Activated CD4-positive, alpha-beta T cell treated with anti-CD3 and anti-CD28 coated beads, Interleukin-2, amount 10 ng/mL, durations not matched to agents 24 days and 14 days (primary cell): ENCODE data around the gene CFP. TPM values are rescaled to one million over a fixed set of nuclear protein-coding genes. Genes with fewer than 3 reads are reported as not detected.
A peak's percentile ranks its signal among the peaks of the same experiment; 100 is the strongest.

ENCODE experiments used
- DNase-seq: peaks from one replicate; pipeline ENCODE4 v3.0.0; 2022
- H3K27ac Mint-ChIP-seq: one replicate; pipeline ENCODE4 v1.8.0; 2022; ENCODE audit warnings: mild to moderate bottlenecking, mixed read lengths
- H3K27me3 Mint-ChIP-seq: one replicate; pipeline ENCODE4 v1.8.0; 2022; ENCODE audit warnings: mixed read lengths
- H3K36me3 Mint-ChIP-seq: one replicate; pipeline ENCODE4 v1.8.0; 2022; ENCODE audit warnings: low read depth, mild to moderate bottlenecking, mixed read lengths
- H3K4me1 Mint-ChIP-seq: one replicate; pipeline ENCODE4 v1.8.0; 2021; ENCODE audit warnings: mixed read lengths
- H3K4me3 Mint-ChIP-seq: one replicate; pipeline ENCODE4 v1.8.0; 2022; ENCODE audit warnings: mild to moderate bottlenecking, moderate library complexity, mixed read lengths
- H3K9me3 Mint-ChIP-seq: one replicate; pipeline ENCODE4 v1.8.0; 2021; ENCODE audit warnings: mixed read lengths
- intact Hi-C: fragments of 100-400 bp; cut with micrococcal nuclease; formaldehyde crosslinking; loops from one replicate; pipeline ENCODE4 v1.15.1; 2023
- total RNA-seq: library from RNA; stranded (reverse); gene quantifications from 2 replicates; pipeline ENCODE4 v1.2.3, GENCODE V29; 2022

CFP gene
- total RNA-seq, 1 donor from 2014 or later: 4.0 TPM

DNA sequence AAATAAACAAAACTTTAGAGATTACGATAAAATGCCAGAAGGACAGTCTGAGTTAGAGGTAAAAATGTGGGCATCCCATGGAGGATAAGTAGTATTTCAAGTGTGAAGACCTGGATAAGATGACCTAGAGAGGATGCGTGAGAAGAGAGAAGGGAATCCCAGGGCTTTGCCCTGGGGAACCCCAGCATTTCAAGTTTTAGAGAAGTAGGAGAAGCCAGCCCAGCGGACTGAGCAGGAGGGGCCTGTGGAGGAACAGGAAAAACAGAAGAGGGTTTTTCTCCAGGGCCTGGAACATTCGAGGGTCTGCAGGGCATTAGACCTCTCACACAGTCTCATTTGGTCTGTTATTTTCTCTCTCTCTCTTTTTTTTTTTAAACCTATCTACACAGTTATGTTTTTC is 2.9 kb upstream of the CFP start:
- DNase-seq: no peak

DNA sequence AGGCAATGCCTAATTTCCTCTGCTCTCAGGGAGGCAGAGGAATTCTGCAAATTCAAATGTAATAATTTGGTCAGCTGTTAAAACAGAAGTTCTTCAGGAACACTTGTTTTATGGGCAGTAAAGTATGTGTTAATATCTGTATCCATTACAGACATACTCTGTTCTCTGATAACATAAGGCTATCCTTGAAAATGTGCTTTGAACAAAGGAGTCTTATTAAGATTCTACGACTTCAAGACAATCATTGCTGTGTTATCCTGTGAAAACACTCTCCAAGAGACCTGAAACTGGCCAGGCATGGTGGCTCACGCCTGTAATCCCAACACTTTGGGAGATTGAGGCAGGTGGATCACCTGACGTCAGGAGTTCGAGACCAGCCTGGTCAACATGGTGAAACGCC is 1.9 kb upstream of the CFP start:
- peaks cover 15% of the 10 kb centered on the region for H3K36me3 Mint-ChIP-seq
- no peak overlapping the region for H3K4me3 Mint-ChIP-seq
- no peak for DNase-seq
- no peaks in the 10 kb centered on the region for H3K27me3 Mint-ChIP-seq
- no peak overlapping the region for H3K27ac Mint-ChIP-seq
- H3K4me1 Mint-ChIP-seq: peaks cover 20% of the 10 kb centered on the region
- intact Hi-C loops: no loop called here
- H3K9me3 Mint-ChIP-seq: no peaks in the 10 kb centered on the region

More for the DNA sequence above, 2.9 kb upstream of the CFP start:
- Mint-ChIP-seq H3K27me3 (no peaks in the 10 kb centered on the region), H3K9me3 (no peaks in the 10 kb centered on the region), H3K36me3 (peaks cover 21% of the 10 kb centered on the region), H3K27ac (no peak overlapping the region), H3K4me1 (peaks cover 26% of the 10 kb centered on the region), H3K4me3 (no peak overlapping the region)
- intact Hi-C loops: no loop called here

DNA sequence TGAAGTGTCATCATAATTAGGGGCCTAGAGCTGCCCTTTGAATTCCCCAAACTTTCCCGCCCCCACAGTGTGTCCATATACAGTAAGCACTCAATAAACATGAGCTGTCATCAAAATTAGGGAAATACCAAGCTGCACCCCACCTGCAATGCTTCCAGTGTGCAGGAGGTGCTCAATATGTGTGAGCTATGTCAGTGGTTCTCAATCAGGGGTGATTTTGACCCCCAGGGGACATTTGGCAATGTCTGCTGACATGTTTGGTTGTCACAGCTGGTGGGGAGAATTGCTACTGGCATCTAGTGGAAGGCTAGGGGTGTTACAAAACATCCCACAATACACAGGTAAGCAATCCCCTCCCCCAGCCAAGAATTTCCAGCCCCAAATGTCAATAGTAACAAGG is 748 bp downstream of the CFP start:
- intact Hi-C loops: no loop called here
- DNase-seq: peak; percentile 68
- peak overlapping the region; percentile 83 for H3K4me3 Mint-ChIP-seq
- no peaks in the 10 kb centered on the region for H3K9me3 Mint-ChIP-seq
- peak overlapping the region; percentile 84 for H3K27ac Mint-ChIP-seq
- peaks cover 14% of the 10 kb centered on the region for H3K36me3 Mint-ChIP-seq
- no peaks in the 10 kb centered on the region for H3K27me3 Mint-ChIP-seq
- peaks cover 22% of the 10 kb centered on the region for H3K4me1 Mint-ChIP-seq

DNA sequence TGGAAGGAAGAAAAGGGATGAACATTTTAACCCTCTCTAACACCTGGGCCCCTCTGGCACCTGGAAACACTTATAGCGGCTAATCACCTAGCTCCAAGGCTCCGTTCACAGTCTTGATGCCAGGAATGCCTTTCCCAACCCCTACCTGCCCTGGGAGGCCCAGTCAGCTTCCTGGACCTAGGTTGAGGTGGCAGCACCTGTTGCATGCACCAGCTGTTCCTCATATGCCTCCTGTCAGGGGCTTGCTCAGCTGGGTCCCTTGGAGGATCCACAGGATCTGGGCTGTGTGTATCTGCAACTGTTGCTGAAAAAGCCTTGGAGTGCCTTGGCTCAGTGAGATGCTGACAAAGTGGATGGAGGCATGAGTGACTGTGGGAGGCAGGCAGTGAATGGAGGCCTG is 4.4 kb downstream of the CFP start:
- Mint-ChIP-seq H3K27me3 (peaks cover 9% of the 10 kb centered on the region), H3K4me1 (peaks cover 28% of the 10 kb centered on the region), H3K27ac (no peak overlapping the region), H3K9me3 (no peaks in the 10 kb centered on the region), H3K36me3 (peaks cover 10% of the 10 kb centered on the region), H3K4me3 (no peak overlapping the region)
- DNase-seq: no peak
- intact Hi-C loops: no loop called here

DNA sequence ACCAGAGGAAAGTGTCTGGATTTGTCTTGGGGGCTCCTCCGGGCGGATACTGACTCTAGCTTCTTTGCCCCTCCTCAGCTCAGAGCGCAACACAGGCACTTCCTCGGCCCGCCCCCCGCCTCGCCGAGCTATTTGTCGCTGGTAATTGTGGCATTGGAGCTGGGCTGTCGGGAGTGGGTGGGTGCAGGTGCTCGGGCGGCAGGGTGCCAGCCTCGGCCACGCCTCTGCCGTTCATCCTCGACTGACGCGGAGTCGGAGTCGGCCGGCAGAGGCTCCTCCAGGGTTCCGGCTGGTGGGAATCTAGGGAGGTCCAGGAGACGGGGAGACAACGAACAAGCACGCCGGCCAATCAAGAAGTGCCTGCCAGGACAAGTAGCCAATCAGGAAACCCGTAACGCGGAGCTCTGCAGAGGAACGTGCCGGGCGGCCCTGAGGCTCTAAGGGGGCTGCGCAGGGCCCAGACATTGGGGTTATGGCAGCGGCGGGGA is 6.1 kb downstream of the CFP start:
- Mint-ChIP-seq H3K36me3 (peaks cover 9% of the 10 kb centered on the region), H3K4me3 (peak overlapping the region; percentile 83), H3K27me3 (peaks cover 13% of the 10 kb centered on the region), H3K4me1 (peaks cover 20% of the 10 kb centered on the region), H3K27ac (no peak overlapping the region), H3K9me3 (no peaks in the 10 kb centered on the region)
- intact Hi-C loops: loop anchor here (5.0 kb wide), 1 partner anchor 41 kb away; the partner anchor contains the start of gene TIMP1
- peak; percentile 75 for DNase-seq

DNA sequence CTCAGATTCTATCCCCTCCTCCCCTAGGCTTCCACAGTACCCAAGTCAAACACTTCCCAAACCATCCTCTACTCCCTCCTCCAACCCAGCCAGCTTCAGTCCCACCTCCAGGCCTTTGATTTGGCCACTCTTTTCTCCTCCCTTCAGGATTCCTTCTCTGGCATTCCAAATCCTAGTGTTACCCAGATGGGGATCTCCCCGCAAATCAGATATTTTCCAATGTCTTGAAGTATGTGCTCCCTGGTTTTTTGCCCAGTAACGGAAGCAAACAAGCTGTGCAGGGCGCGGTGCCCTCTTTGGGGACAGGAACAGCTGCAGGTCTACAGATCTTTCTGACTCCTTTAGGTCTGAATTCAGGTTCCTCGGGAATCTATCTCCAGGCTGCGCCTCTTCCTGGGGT is 7.9 kb downstream of the CFP start:
- H3K9me3 Mint-ChIP-seq: no peaks in the 10 kb centered on the region

DNA sequence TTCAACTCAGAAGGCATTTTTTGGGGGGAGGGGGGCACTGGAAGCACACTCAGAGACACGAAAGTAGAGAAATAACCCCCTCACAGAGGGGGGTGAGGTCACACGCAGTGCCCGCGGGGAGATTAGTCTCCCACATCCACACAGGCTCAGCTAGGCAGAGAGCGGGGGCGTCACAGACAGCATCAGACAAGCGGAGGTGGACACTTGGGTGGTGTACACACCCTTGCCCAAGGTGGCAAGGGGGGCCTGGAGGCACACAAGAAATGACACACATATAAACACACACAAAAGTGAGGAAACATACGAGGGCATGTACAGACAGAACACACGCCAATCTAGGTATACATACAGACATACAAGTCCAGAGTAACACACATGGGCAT is 9.4 kb downstream of the CFP start:
- Mint-ChIP-seq H3K4me1 (peaks cover 16% of the 10 kb centered on the region), H3K36me3 (peaks cover 3% of the 10 kb centered on the region), H3K27me3 (peaks cover 31% of the 10 kb centered on the region), H3K27ac (no peak overlapping the region), H3K4me3 (peak overlapping the region; percentile 51), H3K9me3 (no peaks in the 10 kb centered on the region)
- DNase-seq: no peak
- intact Hi-C loops: loop anchor here (2.0 to 5.0 kb wide), 2 partner anchors 38 to 59 kb away; partner anchors contain the start of genes ARAF and TIMP1

More for the DNA sequence above, 7.9 kb downstream of the CFP start:
- intact Hi-C loops: loop anchor here (2.0 to 5.0 kb wide), 2 partner anchors 40 to 61 kb away; partner anchors contain the start of genes ARAF and TIMP1
- H3K27ac Mint-ChIP-seq: no peak overlapping the region
- DNase-seq: no peak
- H3K27me3 Mint-ChIP-seq: peaks cover 25% of the 10 kb centered on the region
- peaks cover 6% of the 10 kb centered on the region for H3K36me3 Mint-ChIP-seq
- peaks cover 16% of the 10 kb centered on the region for H3K4me1 Mint-ChIP-seq
- no peak overlapping the region for H3K4me3 Mint-ChIP-seq

DNA sequence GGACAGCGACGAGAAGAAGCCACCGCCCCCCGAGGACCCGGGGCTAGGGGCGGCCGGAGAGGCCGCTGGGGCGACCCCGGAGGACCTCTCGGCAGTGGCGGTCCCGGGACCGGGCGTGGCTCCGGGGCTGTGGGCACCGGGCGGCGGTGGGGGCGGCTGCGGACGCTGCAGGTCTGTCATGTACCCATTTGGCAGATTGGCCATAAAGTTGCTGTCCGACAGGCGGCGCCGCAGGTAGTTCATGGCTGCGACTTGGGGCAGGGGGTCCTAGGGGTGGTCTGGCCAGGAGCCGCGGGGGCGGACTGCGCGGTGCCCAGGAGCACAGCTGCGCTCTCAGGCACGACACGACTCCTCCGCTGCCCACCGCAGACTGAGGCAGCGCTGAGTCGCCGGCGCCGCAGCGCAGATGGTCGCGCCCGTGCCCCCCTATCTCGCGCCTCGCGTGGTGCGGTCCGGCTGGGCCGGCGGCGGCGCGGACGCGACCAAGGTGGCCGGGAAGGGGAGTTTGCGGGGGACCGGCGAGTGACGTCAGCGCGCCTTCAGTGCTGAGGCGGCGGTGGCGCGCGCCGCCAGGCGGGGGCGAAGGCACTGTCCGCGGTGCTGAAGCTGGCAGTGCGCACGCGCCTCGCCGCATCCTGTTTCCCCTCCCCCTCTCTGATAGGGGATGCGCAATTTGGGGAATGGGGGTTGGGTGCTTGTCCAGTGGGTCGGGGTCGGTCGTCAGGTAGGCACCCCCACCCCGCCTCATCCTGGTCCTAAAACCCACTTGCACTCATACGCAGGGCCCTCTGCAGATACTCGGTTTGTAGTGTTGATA is 10.0 kb downstream of the CFP start, which contains the start of gene SYN1:
Gene SYN1 (minus strand): TSS at position 372 of the 817 bp plus-strand sequence. CDS start 129 bp downstream, at position 243.
- Mint-ChIP-seq H3K4me3 (peak within 1 kb of the TSS; percentile 72), H3K27ac (no peak within 1 kb of the TSS), H3K9me3 (no peaks in the 10 kb centered on the region), H3K4me1 (peaks cover 13% of the 10 kb centered on the region), H3K36me3 (no peaks in the 10 kb centered on the region), H3K27me3 (peaks cover 31% of the 10 kb centered on the region)
- peak; percentile 94 for DNase-seq
- intact Hi-C loops: loop anchor here (2.0 to 5.0 kb wide), 2 partner anchors 37 to 59 kb away; partner anchors contain the start of genes ARAF and TIMP1

DNA sequence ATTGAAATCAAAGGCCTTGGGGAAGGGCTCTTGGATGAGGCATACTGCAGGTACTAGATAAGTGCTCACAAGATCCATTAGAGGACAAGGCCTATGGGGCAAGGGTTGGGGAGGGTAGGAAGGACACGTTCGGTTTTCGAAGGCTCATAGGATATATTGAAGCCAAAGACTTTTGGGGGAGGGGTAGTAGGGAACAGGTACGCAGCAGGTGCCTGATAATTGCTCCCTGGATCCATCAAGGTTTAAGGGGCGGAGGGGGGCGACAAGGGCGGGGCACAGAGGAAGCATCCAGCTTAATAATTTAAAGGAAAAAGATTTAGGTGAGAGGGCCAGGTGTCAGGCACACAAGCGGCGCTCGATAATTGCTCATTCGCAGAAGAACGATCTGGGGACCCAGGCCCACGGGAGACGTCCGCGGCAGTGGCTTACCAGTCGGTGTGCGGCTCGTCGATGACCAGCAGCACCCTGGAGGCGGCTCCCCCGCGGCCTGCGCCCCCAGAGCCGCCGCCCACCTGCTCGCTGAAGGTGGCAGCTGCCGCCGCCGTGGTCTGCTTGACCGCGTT is 10.7 kb downstream of the CFP start:
- no peaks in the 10 kb centered on the region for H3K36me3 Mint-ChIP-seq
- H3K9me3 Mint-ChIP-seq: no peaks in the 10 kb centered on the region
- H3K27me3 Mint-ChIP-seq: peaks cover 31% of the 10 kb centered on the region
- peaks cover 13% of the 10 kb centered on the region for H3K4me1 Mint-ChIP-seq
- DNase-seq: no peak
- no peak overlapping the region for H3K27ac Mint-ChIP-seq
- intact Hi-C loops: no loop called here
- H3K4me3 Mint-ChIP-seq: peak overlapping the region; percentile 72

DNA sequence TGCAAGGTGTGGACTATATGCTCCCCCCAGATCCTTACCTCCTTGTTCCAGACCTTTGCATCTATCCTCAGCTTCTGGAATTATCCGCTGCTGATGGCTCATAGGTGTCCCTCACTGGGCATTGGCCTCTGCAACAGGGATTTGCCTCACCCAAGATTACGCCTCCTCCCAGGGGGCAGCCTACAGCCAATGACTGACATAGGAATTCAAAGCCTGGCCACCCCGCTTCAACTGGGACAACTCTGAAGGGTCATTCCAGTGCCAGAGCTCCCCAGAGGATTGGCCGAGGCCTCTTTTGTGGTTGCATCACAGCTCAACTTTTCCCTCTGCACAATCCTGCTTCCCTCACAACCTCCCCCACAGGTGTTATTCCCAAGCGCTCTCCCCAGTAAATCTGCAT is 15.1 kb downstream of the CFP start:
- Mint-ChIP-seq H3K27me3 (peaks cover 23% of the 10 kb centered on the region), H3K4me1 (peaks cover 4% of the 10 kb centered on the region), H3K27ac (no peak overlapping the region), H3K9me3 (no peaks in the 10 kb centered on the region), H3K36me3 (no peaks in the 10 kb centered on the region), H3K4me3 (no peak overlapping the region)
- intact Hi-C loops: no loop called here
- DNase-seq: no peak

DNA sequence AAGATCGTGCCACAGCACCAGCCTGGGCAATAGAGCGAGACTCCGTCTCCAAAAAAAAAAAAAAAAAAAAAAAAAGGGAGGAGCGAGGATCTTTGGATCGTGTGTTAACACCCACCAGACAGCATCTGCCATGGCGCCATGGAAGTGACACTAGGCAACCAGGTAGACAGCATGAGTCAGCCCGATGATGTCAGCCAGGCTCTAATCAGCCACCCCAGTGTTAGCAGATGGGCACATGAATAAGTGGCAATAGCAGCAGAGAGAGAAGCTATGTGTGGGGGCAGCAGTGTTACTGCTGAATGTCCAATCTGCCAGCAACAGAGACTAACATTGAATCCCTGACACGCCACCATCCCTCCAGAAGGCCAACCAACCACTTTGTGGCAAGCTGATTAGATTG is 16.6 kb downstream of the CFP start:
- H3K27ac Mint-ChIP-seq: no peak overlapping the region
- H3K27me3 Mint-ChIP-seq: peaks cover 13% of the 10 kb centered on the region
- no peak overlapping the region for H3K4me3 Mint-ChIP-seq
- H3K4me1 Mint-ChIP-seq: peaks cover 3% of the 10 kb centered on the region
- no peaks in the 10 kb centered on the region for H3K36me3 Mint-ChIP-seq
- no peak for DNase-seq
- intact Hi-C loops: no loop called here
- no peaks in the 10 kb centered on the region for H3K9me3 Mint-ChIP-seq

DNA sequence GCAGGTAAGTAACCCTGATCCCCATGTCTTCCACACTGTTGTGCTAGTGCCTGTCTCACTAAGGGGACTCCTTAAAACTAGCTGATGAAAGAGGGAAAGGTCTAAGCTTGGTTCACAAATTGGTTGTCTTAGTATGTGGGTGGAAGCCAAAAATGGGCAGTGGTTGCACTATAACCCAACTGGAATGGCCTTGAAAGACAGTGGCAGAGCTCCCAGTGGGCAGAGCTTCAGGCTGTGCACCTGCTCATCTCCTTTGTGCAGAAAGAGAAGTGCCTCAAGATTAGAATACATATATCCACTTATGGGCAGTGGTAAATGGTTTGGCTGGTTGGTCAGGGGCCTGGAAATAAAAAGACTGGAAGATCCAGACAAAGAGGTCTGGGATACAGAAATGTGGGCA is 17.3 kb downstream of the CFP start:
- no peaks in the 10 kb centered on the region for H3K9me3 Mint-ChIP-seq
- no peaks in the 10 kb centered on the region for H3K36me3 Mint-ChIP-seq
- DNase-seq: no peak
- no peak overlapping the region for H3K27ac Mint-ChIP-seq
- H3K4me3 Mint-ChIP-seq: no peak overlapping the region
- H3K4me1 Mint-ChIP-seq: peaks cover 4% of the 10 kb centered on the region
- peaks cover 7% of the 10 kb centered on the region for H3K27me3 Mint-ChIP-seq
- intact Hi-C loops: no loop called here

DNA sequence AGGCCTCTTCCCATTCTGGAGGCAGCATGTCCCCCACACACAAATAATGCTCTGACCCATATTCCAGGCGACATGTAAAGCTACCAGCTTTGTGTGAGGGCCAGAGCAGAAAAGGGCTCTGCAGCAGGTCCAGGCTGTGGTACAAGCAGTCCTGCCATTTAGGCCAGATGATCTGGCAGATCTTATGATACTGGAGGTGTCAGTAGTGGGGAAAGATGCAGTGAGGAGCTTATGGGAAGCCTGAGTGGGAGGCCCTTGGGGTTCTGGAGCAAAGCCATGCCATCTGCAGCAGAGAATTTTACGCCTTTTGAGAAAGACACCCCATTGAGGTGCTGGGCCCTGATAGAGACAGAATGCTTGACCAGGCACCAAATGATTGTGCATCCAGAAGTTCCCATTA is 17.8 kb downstream of the CFP start:
- Mint-ChIP-seq H3K27me3 (peaks cover 6% of the 10 kb centered on the region), H3K4me3 (no peak overlapping the region), H3K4me1 (peaks cover 4% of the 10 kb centered on the region), H3K9me3 (no peaks in the 10 kb centered on the region), H3K27ac (no peak overlapping the region), H3K36me3 (no peaks in the 10 kb centered on the region)
- intact Hi-C loops: no loop called here
- DNase-seq: no peak

DNA sequence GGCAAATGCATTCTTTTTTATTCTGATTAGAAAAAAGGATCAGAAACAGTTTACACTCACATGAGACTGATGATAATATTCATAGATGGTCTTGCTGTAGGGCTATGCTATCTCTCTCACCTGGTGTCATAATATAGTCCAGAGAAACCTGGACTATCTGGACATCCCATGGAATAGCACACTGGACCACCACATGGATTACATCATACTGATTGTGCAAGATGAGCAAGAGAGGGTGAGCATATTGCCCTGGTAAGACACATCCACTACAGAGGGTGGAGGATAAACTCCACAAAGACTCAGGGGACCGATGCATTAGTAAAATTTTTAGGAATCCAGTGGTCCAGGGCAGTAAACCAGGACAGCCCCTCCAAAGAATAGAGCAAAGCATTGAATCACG is 18.2 kb downstream of the CFP start:
- Mint-ChIP-seq H3K4me1 (peaks cover 4% of the 10 kb centered on the region), H3K27ac (no peak overlapping the region), H3K4me3 (no peak overlapping the region), H3K27me3 (peaks cover 3% of the 10 kb centered on the region), H3K36me3 (no peaks in the 10 kb centered on the region), H3K9me3 (no peaks in the 10 kb centered on the region)
- intact Hi-C loops: no loop called here
- no peak for DNase-seq
